DND-41 (cell line): ENCODE measurements around the gene CD2AP.

Source experiments
- ATAC-seq: fragments of 200-7000 bp; cut with Tn5 transposase; 3 replicates; pipeline ENCODE4 v1.9.1; 2021; ENCODE audit warnings: low read depth; ENCODE audit not compliant: insufficient read depth
- DNase-seq: peaks from one replicate; pipeline ENCODE4 v3.0.0-alpha.2; 2020
- H2AFZ ChIP-seq: 2 replicates; pipeline ENCODE4 v1.6.0; 2012; ENCODE audit warnings: low read depth, low read length
- H3K27ac ChIP-seq: 2 replicates; pipeline ENCODE4 v1.5.1; 2012; ENCODE audit warnings: low read length, inconsistent platforms
- H3K27me3 ChIP-seq: fragments of 200-600 bp; sonication (generic); 2 replicates; pipeline ENCODE4 v1.6.0; 2012; ENCODE audit warnings: low read length, mild to moderate bottlenecking, inconsistent platforms; ENCODE audit not compliant: insufficient read depth, poor library complexity
- H3K36me3 ChIP-seq: 2 replicates; pipeline ENCODE4 v1.5.1; 2012; ENCODE audit warnings: low read length, inconsistent platforms; ENCODE audit not compliant: insufficient read depth
- H3K4me1 ChIP-seq: 2 replicates; pipeline ENCODE4 v1.5.1; 2012; ENCODE audit warnings: mild to moderate bottlenecking, low read length; ENCODE audit not compliant: insufficient read depth
- H3K4me2 ChIP-seq: 2 replicates; pipeline ENCODE4 v1.6.0; 2012; ENCODE audit warnings: mild to moderate bottlenecking, moderate library complexity, low read length, inconsistent platforms; ENCODE audit not compliant: insufficient read depth
- H3K4me3 ChIP-seq, 2 experiments: fragments of 200-600 bp in 1 of 2; shearing (Covaris generic) in 1 of 2; 2 replicates each; pipeline ENCODE4 v1.5.1; 2012 to 2016; ENCODE audit warnings: inconsistent platforms in 2 of 2, low read length in 2 of 2, mild to moderate bottlenecking in 2 of 2, low read depth in 1 of 2, moderate library complexity in 1 of 2
- H3K79me2 ChIP-seq: 2 replicates; pipeline ENCODE4 v1.6.0; 2012; ENCODE audit warnings: low read length, inconsistent platforms; ENCODE audit not compliant: insufficient read depth
- H3K9ac ChIP-seq: 2 replicates; pipeline ENCODE4 v1.6.0; 2012; ENCODE audit warnings: low read depth, mild to moderate bottlenecking, inconsistent platforms, low read length, moderate library complexity
- H3K9me3 ChIP-seq: 2 replicates; pipeline ENCODE4 v1.5.1; 2012; ENCODE audit warnings: low read length, moderate library complexity, mild to moderate bottlenecking, inconsistent platforms; ENCODE audit not compliant: insufficient read depth, severe bottlenecking
- H4K20me1 ChIP-seq: 2 replicates; pipeline ENCODE4 v1.6.0; 2012; ENCODE audit warnings: low read length; ENCODE audit not compliant: insufficient read depth
- EZH2 ChIP-seq: IDR thresholded peaks from 3 replicates; pipeline ENCODE4 v1.6.1; 2012; ENCODE audit warnings: borderline replicate concordance, low read depth, mild to moderate bottlenecking, moderate library complexity, low read length, inconsistent platforms; ENCODE audit not compliant: severe bottlenecking
- TF ChIP-seq, protein P1 (sequence below): IDR thresholded peaks from 2 replicates; pipeline ENCODE4 v1.5.1; 2012; ENCODE audit warnings: borderline replicate concordance, low read length, moderate library complexity, mild to moderate bottlenecking; ENCODE audit not compliant: poor library complexity, severe bottlenecking; ENCODE audit errors: extremely low read depth

The CD2AP gene

DNA sequence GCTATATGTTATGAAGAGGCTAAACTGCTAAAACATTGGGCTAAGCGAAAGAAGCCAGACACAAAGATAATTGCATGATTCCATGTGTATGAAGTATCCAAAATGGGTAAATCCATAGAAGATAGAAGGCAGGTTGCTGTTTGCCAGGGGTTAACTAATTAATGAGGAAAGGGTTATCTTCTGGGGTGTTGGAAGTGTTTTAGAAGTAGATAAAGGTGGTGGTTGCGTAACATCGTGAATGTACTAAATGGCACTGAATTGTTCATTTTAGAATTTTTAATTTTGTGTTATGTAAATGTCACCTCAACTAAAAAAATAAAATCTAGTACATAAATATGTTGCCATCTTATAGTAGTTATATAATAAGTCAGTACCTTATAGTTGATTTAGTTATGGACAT is 116.4 kb downstream of the CD2AP start:
- no peak for DNase-seq
- Histone ChIP-seq H3K4me2 (no peak overlapping the region), H3K9me3 (no peaks in the 10 kb centered on the region), H3K79me2 (no peaks in the 10 kb centered on the region), H3K4me1 (no peaks in the 10 kb centered on the region), H3K4me3 (no peak overlapping the region), H3K27ac (no peak overlapping the region), H3K36me3 (peaks cover 54% of the 10 kb centered on the region), H3K9ac (no peak overlapping the region), H2AFZ (no peak overlapping the region), H3K27me3 (no peaks in the 10 kb centered on the region), H4K20me1 (no peaks in the 10 kb centered on the region)
- TF ChIP-seq, protein P1, sequence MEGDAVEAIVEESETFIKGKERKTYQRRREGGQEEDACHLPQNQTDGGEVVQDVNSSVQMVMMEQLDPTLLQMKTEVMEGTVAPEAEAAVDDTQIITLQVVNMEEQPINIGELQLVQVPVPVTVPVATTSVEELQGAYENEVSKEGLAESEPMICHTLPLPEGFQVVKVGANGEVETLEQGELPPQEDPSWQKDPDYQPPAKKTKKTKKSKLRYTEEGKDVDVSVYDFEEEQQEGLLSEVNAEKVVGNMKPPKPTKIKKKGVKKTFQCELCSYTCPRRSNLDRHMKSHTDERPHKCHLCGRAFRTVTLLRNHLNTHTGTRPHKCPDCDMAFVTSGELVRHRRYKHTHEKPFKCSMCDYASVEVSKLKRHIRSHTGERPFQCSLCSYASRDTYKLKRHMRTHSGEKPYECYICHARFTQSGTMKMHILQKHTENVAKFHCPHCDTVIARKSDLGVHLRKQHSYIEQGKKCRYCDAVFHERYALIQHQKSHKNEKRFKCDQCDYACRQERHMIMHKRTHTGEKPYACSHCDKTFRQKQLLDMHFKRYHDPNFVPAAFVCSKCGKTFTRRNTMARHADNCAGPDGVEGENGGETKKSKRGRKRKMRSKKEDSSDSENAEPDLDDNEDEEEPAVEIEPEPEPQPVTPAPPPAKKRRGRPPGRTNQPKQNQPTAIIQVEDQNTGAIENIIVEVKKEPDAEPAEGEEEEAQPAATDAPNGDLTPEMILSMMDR: no peak
- no peak for TF ChIP-seq EZH2
- no peak for ATAC-seq

GRCh38 chr6:47595785-47596184 is 118.2 kb downstream of the CD2AP start:
- H3K27ac ChIP-seq: no peak overlapping the region
- peaks cover 46% of the 10 kb centered on the region for H3K36me3 ChIP-seq
- H3K79me2 ChIP-seq: no peaks in the 10 kb centered on the region
- ATAC-seq (no peak), DNase-seq (no peak)
- no peak for TF ChIP-seq EZH2
- TF ChIP-seq, protein P1: no peak
- no peak overlapping the region for H3K9ac ChIP-seq
- H4K20me1 ChIP-seq: no peaks in the 10 kb centered on the region
- H2AFZ ChIP-seq: no peak overlapping the region
- no peaks in the 10 kb centered on the region for H3K4me1 ChIP-seq
- H3K27me3 ChIP-seq: no peaks in the 10 kb centered on the region
- no peak overlapping the region for H3K4me2 ChIP-seq
- H3K4me3 ChIP-seq: no peak overlapping the region
- H3K9me3 ChIP-seq: no peaks in the 10 kb centered on the region

DNA sequence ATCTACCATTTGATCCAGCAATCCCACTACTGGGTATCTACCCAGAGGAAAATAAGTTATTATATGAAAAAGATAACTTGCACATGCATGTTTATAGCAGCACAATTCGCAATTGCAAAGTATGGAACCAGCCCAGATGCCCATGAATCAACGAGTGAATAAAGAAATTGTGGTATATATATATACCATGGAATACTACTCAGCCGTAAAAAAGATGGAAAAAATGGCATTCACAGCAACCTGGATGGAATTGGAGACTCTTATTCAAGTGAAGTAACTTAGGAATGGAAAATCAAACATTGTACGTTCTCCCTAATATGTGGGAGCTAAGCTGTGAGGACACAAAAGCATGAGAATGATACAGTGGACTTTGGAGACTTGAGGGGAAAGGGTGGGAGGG is 120.8 kb downstream of the CD2AP start:
- no peaks in the 10 kb centered on the region for H3K9me3 ChIP-seq
- DNase-seq (no peak), ATAC-seq (no peak)
- H3K36me3 ChIP-seq: peaks cover 35% of the 10 kb centered on the region
- no peak overlapping the region for H3K9ac ChIP-seq
- H3K4me2 ChIP-seq: no peak overlapping the region
- TF ChIP-seq, protein P1: no peak
- no peak for TF ChIP-seq EZH2
- H4K20me1 ChIP-seq: no peaks in the 10 kb centered on the region
- no peaks in the 10 kb centered on the region for H3K79me2 ChIP-seq
- no peak overlapping the region for H3K27ac ChIP-seq
- no peaks in the 10 kb centered on the region for H3K27me3 ChIP-seq
- no peak overlapping the region for H2AFZ ChIP-seq
- H3K4me1 ChIP-seq: no peaks in the 10 kb centered on the region
- no peak overlapping the region for H3K4me3 ChIP-seq

GRCh38 chr6:47599512-47599911 is 121.9 kb downstream of the CD2AP start:
- H3K4me3 ChIP-seq: no peak overlapping the region
- no peak overlapping the region for H3K4me2 ChIP-seq
- DNase-seq: no peak
- TF ChIP-seq, protein P1: no peak
- no peak for TF ChIP-seq EZH2
- H2AFZ ChIP-seq: no peak overlapping the region
- H3K79me2 ChIP-seq: no peaks in the 10 kb centered on the region
- no peak overlapping the region for H3K27ac ChIP-seq
- H4K20me1 ChIP-seq: no peaks in the 10 kb centered on the region
- no peak overlapping the region for H3K9ac ChIP-seq
- no peak for ATAC-seq
- H3K9me3 ChIP-seq: no peaks in the 10 kb centered on the region
- H3K4me1 ChIP-seq: no peaks in the 10 kb centered on the region
- H3K27me3 ChIP-seq: no peaks in the 10 kb centered on the region
- peaks cover 35% of the 10 kb centered on the region for H3K36me3 ChIP-seq
